Endodermal cell (in vitro differentiated cells): ENCODE results near the gene CHRD. TPM values are rescaled to one million over a fixed set of nuclear protein-coding genes. Genes with fewer than 3 reads are reported as not detected.
A peak's percentile ranks its signal among the peaks of the same experiment; 100 is the strongest.

Experiments used
- DNase-seq: peaks from one replicate; pipeline ENCODE4 v3.0.0-alpha.2; 2017
- H3K27ac ChIP-seq: 2 replicates; pipeline ENCODE4 v1.5.1; 2013; ENCODE audit warnings: mild to moderate bottlenecking, low read depth, low read length, moderate library complexity
- H3K27me3 ChIP-seq: 2 replicates; pipeline ENCODE4 v1.6.1; 2013; ENCODE audit warnings: mild to moderate bottlenecking, low read length, moderate library complexity; ENCODE audit not compliant: insufficient read depth, control insufficient read depth, poor library complexity, severe bottlenecking
- H3K36me3 ChIP-seq: 2 replicates; pipeline ENCODE4 v1.7.0; 2013; ENCODE audit warnings: mild to moderate bottlenecking, low read length, moderate library complexity; ENCODE audit not compliant: control insufficient read depth, insufficient read depth
- H3K4me1 ChIP-seq: one replicate; pipeline ENCODE4 v1.7.0; 2013; ENCODE audit warnings: low read length; ENCODE audit not compliant: control insufficient read depth, insufficient read depth
- H3K4me3 ChIP-seq: 2 replicates; pipeline ENCODE4 v1.5.1; 2013; ENCODE audit warnings: mild to moderate bottlenecking, low read length, moderate library complexity
- H3K9ac ChIP-seq: 2 replicates; pipeline ENCODE4 v1.6.1; 2013; ENCODE audit warnings: mild to moderate bottlenecking, low read length, moderate library complexity; ENCODE audit not compliant: poor library complexity, severe bottlenecking; ENCODE audit errors: extremely low read depth
- H3K9me3 ChIP-seq: 2 replicates; pipeline ENCODE4 v1.6.1; 2013; ENCODE audit warnings: mild to moderate bottlenecking, low read length, moderate library complexity; ENCODE audit not compliant: control insufficient read depth
- H3K27ac Mint-ChIP-seq: 2 replicates; pipeline ENCODE4 v1.8.0; 2020; ENCODE audit warnings: mixed read lengths
- H3K27me3 Mint-ChIP-seq: 2 replicates; pipeline ENCODE4 v1.8.0; 2021; ENCODE audit warnings: mild to moderate bottlenecking, mixed read lengths; ENCODE audit not compliant: insufficient read depth
- H3K36me3 Mint-ChIP-seq: 2 replicates; pipeline ENCODE4 v1.8.0; 2020; ENCODE audit warnings: low read depth, mixed read lengths
- H3K4me1 Mint-ChIP-seq: 2 replicates; pipeline ENCODE4 v1.8.0; 2020; ENCODE audit warnings: mixed read lengths
- H3K4me3 Mint-ChIP-seq: 2 replicates; pipeline ENCODE4 v1.8.0; 2020; ENCODE audit warnings: mild to moderate bottlenecking, moderate library complexity, mixed read lengths
- H3K9me3 Mint-ChIP-seq: 2 replicates; pipeline ENCODE4 v1.8.0; 2020; ENCODE audit warnings: mild to moderate bottlenecking, mixed read lengths
- WGBS, 2 experiments: methylation state at CpG; one replicate each; pipeline versions ENCODE4 v1.1.5 to v1.1.7; 2013; ENCODE audit warnings: missing lambda C conversion rate in 2 of 2, mixed read lengths in 1 of 2; ENCODE audit not compliant: insufficient coverage in 1 of 2, insufficient read length in 1 of 2; 5-methylcytosine and 5-hydroxymethylcytosine counted together
- total RNA-seq, 2 donors: library from RNA; stranded (reverse); fragmentation: NEBNext Ultra II Directional in 1 of 2; extraction: Animal tissue kit (Norgen Biotek cat#: 25700) in 1 of 2; gene quantifications; 2 replicates in 1 of 2; 3 replicates in 1 of 2; pipeline ENCODE4 v1.2.1, GENCODE V29; 2021
- TF ChIP-seq, protein P1 (sequence below): fragments of 200-600 bp; sonication (generic); conservative IDR thresholded peaks from 2 replicates; pipeline ENCODE4 v1.5.0; 2021; ENCODE audit warnings: antibody characterized with exemption, mild to moderate bottlenecking

The CHRD gene
- total RNA-seq, 2 donors from 2014 or later, result 5.0 to 17.4 TPM

DNA sequence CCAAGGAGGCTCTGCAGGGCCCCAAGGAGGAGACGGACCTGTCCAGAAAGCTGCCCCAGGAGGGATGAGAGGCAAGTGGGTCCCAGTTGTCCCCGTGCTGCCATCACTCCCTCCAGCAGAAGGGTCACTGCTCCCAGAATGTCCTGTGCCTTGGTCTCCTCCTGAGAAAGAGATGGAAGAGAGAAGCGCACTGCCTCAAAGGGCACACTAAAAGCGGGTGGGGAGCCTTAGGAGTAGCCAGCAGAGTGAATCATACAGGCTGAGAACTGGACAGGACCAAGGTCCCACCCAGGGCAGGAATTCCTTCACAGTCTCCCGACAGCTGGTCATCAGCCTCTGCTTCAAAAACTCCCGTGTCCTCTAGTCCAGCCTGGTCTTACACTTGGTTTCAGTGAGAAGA is 6.4 kb upstream of the CHRD start:
- peaks cover 13% of the 10 kb centered on the region for H3K4me1 ChIP-seq
- H3K4me1 Mint-ChIP-seq, result peaks cover 50% of the 10 kb centered on the region
- TF ChIP-seq, protein P1, sequence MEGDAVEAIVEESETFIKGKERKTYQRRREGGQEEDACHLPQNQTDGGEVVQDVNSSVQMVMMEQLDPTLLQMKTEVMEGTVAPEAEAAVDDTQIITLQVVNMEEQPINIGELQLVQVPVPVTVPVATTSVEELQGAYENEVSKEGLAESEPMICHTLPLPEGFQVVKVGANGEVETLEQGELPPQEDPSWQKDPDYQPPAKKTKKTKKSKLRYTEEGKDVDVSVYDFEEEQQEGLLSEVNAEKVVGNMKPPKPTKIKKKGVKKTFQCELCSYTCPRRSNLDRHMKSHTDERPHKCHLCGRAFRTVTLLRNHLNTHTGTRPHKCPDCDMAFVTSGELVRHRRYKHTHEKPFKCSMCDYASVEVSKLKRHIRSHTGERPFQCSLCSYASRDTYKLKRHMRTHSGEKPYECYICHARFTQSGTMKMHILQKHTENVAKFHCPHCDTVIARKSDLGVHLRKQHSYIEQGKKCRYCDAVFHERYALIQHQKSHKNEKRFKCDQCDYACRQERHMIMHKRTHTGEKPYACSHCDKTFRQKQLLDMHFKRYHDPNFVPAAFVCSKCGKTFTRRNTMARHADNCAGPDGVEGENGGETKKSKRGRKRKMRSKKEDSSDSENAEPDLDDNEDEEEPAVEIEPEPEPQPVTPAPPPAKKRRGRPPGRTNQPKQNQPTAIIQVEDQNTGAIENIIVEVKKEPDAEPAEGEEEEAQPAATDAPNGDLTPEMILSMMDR, result no peak
- no peak for DNase-seq
- no peaks in the 10 kb centered on the region for H3K9me3 Mint-ChIP-seq
- H3K36me3 ChIP-seq, result peaks cover 12% of the 10 kb centered on the region
- no peak overlapping the region for H3K27ac Mint-ChIP-seq
- H3K36me3 Mint-ChIP-seq, result peaks cover 11% of the 10 kb centered on the region
- H3K27me3 Mint-ChIP-seq, result peaks cover 15% of the 10 kb centered on the region
- H3K4me3 Mint-ChIP-seq, result no peak overlapping the region
- H3K9ac ChIP-seq, result no peak overlapping the region
- no peak overlapping the region for H3K27ac ChIP-seq
- WGBS, 2 experiments, result 90 to 94% methylated on average over 6 of the region's 6 CpGs
- H3K9me3 ChIP-seq, result no peaks in the 10 kb centered on the region
- no peak overlapping the region for H3K4me3 ChIP-seq
- peaks cover 9% of the 10 kb centered on the region for H3K27me3 ChIP-seq

DNA sequence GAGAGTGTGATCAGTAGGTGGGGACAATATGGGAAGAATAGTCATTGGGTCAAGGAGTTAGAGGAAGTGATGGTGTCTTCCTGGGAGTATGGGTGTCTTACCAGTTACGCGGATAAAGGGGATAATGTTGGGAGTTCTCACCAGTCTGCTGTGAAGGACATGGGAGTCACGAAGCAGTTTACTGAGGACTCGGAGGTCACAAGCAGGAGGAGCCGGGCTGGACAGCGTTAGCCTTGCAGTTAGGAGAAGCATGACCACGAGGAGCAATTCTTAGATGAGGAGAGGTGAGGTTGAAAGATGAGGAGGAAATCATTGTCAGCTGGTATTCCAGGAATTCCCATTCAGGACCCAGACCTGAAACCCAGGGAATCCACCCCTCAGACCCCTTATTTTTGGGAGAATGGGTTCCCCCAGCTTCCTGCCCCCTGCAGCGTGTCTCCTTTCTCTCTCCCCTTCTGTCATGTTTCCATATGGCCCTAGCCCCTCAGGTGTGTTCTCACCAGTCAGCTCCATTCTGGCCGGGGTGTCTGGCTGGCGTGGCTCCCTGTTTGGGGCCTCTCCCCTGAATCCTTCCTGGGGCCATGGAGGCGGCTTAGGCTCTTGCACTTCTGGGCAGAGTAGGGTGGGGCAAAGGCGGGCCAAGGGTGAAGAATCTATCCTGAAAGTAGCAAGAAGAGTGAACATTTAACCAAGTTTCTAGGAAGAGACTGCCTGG is 4.0 kb upstream of the CHRD start:
- no peaks in the 10 kb centered on the region for H3K36me3 Mint-ChIP-seq
- Histone ChIP-seq H3K9me3 (no peaks in the 10 kb centered on the region), H3K4me3 (no peak overlapping the region), H3K27me3 (peaks cover 24% of the 10 kb centered on the region), H3K27ac (no peak overlapping the region), H3K36me3 (no peaks in the 10 kb centered on the region), H3K9ac (no peak overlapping the region), H3K4me1 (peaks cover 13% of the 10 kb centered on the region)
- H3K27me3 Mint-ChIP-seq, result peaks cover 30% of the 10 kb centered on the region
- H3K27ac Mint-ChIP-seq, result no peak overlapping the region
- no peak overlapping the region for H3K4me3 Mint-ChIP-seq
- H3K4me1 Mint-ChIP-seq, result peaks cover 49% of the 10 kb centered on the region
- TF ChIP-seq, protein P1, result no peak
- WGBS, 2 experiments, result 90 to 96% methylated on average over 4 to 12 of the region's 12 CpGs
- DNase-seq, result peak; percentile 52
- no peaks in the 10 kb centered on the region for H3K9me3 Mint-ChIP-seq

DNA sequence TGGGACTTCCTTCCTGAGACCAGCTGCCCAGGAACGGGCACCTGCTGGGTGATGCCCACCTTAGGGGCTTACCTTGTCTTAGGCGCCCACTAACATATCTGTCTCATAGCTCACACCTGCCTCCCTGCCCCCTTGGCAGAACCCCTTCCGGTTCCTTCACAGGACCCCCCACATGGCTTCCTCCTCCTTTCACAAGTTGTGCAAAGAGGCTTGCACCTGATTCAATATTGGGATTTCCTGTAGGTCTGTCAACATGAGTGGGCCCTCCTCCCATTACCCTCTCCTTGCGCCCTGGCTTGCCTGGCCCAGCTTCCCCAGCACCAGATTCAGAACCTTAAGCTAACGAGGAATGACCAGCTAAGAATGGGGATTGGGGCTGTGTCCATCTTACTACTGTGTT is 2.5 kb upstream of the CHRD start:
- TF ChIP-seq, protein P1, result no peak
- Histone ChIP-seq H3K27me3 (peaks cover 39% of the 10 kb centered on the region), H3K36me3 (no peaks in the 10 kb centered on the region), H3K9me3 (no peaks in the 10 kb centered on the region), H3K9ac (no peak overlapping the region), H3K27ac (no peak overlapping the region), H3K4me3 (no peak overlapping the region), H3K4me1 (peaks cover 6% of the 10 kb centered on the region)
- Mint-ChIP-seq H3K4me3 (peak overlapping the region; percentile 58), H3K27ac (no peak overlapping the region), H3K9me3 (no peaks in the 10 kb centered on the region), H3K4me1 (peaks cover 34% of the 10 kb centered on the region), H3K27me3 (peaks cover 45% of the 10 kb centered on the region), H3K36me3 (no peaks in the 10 kb centered on the region)
- WGBS, 2 experiments, result 85% methylated on average over 4 to 5 of the region's 5 CpGs
- DNase-seq, result peak; percentile 48
